GM19240 (cell line): Measurements from ENCODE around the gene GAK.

Experiments
- DNase-seq: peaks from one replicate; pipeline ENCODE4 v3.0.0; 2011; ENCODE audit warnings: low spot score; ENCODE audit not compliant: insufficient read length

The GAK gene

DNA sequence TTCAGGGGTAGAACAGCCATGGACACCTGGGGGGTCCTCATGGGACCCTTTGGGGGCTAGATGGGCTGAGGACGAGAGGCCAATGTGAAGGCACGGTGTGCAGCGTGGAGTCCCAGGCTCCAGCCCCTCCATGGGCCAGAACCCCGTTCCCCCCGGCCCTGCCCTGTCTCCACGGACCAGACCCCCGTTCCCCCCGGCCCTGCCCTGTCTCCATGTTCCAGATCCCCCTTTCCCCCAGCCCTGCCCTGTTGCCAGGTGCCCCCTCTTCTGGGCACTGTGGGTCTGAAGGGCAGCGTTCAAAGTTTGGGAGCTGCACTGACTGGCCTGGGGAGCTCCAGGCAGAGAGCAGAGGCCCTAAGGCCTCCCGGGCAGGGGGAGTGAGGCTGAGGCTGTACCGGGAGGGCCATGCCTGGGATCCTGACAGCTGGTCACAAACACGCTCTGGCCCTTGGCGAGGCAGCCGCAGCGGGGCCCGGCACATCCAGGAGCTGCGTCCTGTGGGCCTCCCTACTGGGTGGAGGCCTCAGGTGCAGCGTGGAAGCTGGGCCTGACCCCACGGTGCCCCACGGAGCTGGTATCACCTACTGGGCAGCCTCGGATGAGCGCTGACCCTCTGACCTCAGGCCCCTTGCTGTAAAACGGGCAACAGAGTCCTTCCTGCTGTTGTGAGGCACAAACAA is 32.4 kb upstream of the GAK start:
- no peak for DNase-seq

DNA sequence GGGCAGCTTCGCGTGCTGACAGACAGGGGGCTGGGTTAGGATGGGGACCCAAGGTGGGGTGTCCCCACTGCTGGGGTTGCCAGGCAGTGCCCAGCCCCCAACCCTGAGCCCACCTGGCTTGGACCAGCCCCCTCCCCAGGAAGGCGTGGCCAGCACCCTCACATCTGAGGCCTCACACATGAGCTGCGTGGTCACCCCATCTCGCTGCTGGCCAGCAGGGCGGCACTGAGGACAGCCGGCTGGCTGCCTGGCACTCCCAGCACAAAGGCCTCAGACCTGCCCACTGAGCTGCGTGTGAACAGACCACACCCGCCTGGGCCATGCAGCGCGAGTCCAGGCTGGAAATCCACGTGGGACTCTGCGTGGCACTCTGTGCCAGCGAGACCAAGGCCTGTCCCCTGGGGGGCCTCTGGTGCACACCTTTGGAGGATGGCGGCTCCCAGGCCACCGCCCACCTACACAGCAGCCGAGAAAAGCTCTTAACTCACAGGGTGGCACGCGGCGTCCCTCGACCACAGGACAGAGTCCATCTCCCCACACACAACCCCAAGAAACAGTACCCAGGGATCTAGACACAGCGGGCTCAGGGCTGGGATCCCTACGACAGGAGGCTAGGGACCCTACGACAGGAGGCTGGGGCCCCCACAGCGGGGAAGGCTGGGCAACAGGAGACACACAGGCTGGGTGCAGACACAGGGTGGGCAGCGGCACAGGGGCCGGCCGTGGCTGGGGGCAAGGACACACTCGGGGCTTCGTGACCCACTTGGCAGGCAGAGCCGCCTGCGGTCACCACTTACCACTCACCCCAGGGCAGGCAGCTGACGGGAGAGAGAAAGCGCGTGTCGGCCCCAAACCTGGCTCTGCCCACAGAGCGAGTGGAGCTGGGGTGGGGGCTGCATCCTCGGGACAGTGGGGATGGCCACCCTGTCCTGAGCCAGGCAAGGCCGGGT is 31.4 kb upstream of the GAK start:
- no peak for DNase-seq

DNA sequence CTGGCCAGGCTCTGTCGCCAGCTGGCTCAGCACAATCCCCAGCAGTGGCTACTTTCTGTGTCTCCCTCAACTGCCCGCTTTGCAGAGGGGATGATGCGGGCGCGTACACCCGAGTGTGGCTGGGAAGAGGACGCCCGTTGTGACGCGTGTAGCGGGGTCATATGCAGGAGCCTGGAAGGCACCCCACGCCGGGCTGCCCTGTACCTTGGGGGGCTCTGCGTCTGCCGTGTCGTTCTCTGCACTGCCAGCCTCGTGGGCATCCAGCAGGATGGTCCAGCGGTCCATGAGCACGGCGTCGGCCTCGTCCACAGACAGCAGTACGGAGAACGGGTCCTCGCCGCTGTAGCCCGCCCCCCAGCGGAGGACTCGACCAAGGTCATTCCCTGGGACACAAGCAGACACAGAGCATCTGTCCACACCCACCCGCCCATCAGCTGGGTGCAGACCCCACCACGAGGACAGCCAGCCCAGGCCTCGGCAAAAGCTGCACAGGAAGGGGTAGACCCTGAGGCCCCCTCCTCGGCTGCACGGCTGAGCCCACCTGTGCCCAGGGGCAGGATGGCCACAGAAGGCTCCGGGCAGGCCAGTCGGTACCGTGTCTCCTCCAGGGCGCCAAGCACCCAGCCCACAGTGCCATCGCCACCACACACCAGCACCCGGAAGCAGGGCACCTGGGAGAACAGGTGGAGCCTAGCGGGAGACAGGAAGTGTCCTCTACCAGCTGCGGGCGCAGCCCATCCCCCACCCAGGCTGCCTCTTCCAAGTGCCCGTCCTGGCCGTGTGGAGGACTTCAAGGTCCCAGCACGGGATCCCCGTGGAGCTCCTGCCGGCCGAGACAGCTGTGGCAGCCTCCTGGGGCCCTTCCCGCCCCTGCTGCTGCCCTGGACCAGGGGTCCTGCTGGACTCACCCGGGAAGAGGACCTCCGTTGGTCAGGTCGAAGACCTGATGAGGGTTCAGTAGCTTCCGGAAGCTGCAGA is 30.4 kb upstream of the GAK start:
- DNase-seq = no peak

GRCh38 chr4:961351-962230 is 29.5 kb upstream of the GAK start:
- no peak for DNase-seq

DNA sequence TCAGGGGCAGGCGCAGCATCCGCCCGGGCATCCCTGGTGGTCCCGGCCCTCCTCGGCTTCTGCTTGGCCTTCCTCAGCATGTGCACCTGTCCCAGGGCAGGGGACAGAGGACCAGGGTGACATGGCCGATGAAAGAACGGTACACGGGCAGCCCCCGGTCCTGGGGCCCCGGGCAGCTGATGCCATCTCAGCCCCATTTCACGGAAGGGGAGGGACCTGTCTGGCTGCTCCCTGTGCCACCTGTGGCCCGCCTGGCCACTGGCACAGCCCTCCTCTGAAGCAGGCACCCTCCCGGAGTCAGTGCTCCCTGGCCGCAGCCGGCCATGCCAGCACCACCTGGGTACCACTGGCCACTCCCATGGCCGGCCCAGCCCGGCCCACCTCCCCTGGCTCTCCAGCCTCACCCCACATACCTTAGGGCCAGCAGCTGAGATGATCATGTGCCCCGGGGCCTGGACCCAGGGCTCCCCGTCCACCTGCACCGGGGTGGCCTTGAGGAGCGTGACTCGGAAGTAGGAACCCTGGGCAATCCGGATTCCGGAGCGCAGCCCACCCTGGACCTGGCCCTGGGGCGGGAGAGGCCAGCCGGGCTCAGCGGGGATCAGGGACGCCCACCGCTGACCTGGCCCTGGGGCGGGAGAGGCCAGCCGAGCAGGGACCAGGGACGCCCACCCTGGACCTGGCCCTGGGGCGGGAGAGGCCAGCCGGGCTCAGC is 28.7 kb upstream of the GAK start:
- DNase-seq = no peak

GRCh38 chr4:960140-960635 is 28.1 kb upstream of the GAK start:
- DNase-seq = no peak

DNA sequence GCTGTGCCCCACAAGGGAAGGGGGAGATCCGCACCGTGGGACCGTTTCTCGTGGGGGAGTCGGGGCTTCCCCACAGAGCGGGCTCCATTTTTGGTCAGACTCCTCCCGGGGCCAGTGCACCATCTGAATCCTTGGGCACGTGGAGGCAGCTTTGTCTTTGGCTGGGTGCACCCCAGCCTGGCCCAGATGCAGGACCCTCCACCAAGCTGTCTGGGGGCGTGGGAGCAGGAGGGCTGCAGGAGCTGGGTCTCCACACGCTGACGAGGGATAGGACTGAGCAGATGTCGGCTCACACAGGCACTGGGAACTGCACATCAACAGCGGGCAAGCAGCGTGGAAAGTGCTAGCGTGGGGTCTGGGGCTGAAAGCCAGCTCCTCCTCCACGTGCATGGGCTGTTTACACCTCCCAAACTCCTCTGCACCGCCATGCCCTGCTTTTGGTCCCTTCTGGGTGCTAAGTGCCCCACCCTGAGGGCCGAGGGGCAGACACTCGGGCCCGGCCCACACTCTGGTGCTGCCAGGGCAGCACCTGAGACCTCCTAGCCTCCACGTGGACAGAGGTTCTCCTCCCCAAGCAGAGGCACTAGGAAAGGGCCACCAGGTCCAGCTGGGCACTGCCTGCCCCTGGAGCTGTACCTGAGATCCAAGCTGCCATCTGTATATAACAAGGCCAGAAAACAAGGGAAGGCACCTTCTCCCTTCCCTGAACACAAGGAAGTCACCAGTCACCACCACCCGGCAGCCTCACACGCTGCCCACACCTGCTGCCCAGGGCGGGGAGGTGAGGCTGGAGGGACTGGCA is 27.4 kb upstream of the GAK start:
- DNase-seq = no peak

DNA sequence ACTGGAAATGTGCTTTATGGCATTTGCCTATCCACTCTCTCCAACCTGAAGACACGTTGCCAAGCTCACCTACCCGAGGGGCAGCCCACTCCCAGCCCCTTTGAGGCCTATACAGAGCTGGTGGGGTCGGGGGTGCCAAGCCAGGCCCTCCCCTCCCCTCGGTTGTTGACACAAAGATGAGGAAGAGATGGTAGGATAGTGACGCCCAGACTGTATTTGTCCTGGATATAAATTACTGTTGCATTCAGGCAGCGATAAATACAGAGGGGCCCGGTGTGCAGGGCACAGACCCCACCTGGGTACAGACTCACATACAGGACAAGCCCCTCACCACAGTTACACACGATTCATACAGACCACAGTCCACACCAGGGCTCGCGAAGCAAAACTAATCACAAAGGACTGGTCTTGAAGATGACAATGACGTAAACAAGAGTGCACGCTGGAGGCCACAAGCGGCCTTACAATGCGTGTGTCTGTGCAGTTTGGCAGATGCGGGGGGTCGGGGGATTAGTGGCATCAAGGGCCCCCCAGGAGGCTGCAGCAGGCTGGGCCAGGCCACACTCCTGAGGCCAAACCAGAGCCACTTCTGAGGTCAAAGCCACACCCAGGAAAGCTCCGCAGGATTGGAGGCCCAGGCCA is 26.7 kb upstream of the GAK start:
- DNase-seq = no peak

GRCh38 chr4:958314-958665 is 26.2 kb upstream of the GAK start:
- no peak for DNase-seq

GRCh38 chr4:957581-958313 is 25.6 kb upstream of the GAK start:
- no peak for DNase-seq

DNA sequence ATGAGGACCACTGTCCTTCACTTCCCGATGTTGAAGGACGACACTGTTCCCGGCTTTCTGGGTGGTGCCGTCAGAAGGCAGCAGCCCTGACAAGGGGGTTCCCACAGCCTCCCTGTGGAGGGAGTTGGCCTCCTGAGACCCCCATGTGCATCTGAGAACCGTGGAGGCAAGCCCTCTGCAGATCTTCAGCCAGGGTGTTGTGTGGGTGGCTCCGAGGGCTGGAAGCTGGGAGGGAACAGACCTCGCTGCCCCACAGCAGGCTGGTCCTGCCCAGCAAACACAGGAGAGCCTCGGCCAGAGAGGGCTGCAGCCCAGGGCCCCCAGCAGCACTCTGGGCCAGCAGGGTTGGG is 25.1 kb upstream of the GAK start:
- no peak for DNase-seq

DNA sequence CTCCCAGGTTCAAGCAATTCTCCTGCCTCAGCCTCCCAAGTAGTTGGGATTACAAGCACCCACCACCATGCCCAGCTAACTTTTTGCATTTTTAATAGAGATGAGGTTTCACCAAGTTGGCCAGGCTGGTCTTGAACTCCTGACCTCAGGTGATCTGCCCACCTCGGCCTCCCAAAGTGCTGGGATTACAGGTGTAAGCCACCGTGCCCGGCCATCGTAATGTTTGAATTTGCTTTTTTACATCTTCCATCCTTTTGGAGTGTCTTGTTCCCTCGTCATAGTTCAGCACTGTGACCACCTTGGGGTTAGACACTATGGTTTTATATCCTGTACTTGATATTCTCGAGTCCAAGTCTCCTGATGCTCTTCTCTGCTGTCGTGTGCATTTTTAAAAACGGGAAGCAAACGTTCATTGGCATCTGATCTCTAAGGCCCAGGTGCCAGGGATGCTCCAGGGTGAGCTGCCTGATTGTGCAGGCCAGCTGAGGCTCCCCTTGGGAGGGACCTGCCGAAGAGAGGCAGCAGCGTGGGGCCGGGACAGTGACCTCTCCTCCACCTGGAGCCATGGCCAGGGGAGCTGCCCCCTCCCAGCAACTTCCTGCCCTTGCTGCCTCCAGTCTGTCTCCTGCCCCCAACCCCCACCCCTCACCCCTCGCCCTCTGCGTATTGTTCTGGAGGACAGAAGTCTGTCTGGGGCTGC is 24.6 kb upstream of the GAK start:
- no peak for DNase-seq

GRCh38 chr4:955931-956381 is 23.8 kb upstream of the GAK start:
- DNase-seq = no peak

DNA sequence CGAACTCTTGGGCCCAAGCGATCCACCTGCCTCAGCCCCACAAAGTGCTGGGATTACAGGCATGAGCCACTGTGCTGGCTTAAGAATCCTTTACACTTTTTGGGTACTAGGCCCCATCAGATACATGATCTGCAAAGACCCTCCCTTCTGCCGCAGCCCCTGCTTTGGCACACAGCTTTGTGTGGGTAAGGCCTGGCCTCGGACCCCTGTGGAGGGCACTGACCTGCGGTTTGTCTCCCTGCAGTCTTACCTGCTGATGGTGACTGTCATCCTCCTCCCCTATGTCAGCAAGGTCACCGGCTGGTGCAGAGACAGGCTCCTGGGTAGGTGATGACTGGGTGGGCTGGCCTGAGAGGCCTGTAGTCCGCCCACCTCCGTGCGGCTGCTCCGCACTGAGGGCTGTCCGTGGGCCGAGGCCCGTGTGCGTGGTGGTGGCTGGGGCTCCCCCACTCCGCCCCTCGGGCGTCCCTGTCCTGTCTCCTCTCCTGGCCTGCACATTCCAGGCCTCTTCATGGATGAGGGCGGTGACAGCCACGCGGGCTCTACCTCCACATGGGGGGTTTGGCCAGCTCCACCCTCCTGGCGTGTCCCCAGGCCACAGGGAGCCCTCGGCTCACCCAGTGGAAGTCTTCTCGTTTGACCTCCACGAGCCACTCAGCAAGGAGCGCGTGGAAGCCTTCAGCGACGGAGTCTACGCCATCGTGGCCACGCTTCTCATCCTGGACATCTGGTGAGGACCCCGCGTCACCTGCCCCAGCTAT is 23.2 kb upstream of the GAK start:
- no peak for DNase-seq

GRCh38 chr4:954211-955020 is 22.3 kb upstream of the GAK start:
- no peak for DNase-seq

- no peak for DNase-seq
Observed at GRCh38 chr4:953574-953915, 21.4 kb upstream of the GAK start.
